SK-N-SH treated with all-trans-retinoic acid at 6 μM for 48 hours (cell line): Measurements from ENCODE around the gene TARS2.

Source experiments
- OSR1 ChIP-seq: fragments of 250-450 bp; sonication (Bioruptor Pico); IDR thresholded peaks from 2 replicates; pipeline ENCODE4 v1.8.0; 2022; ENCODE audit warnings: moderate library complexity, mild to moderate bottlenecking, inconsistent platforms
- ZNF565 ChIP-seq: fragments of 450-650 bp; formaldehyde crosslinking; conservative IDR thresholded peaks from 2 replicates; pipeline ENCODE4 v1.5.0; 2020; ENCODE audit warnings: low read depth, mild to moderate bottlenecking, moderate library complexity

DNA sequence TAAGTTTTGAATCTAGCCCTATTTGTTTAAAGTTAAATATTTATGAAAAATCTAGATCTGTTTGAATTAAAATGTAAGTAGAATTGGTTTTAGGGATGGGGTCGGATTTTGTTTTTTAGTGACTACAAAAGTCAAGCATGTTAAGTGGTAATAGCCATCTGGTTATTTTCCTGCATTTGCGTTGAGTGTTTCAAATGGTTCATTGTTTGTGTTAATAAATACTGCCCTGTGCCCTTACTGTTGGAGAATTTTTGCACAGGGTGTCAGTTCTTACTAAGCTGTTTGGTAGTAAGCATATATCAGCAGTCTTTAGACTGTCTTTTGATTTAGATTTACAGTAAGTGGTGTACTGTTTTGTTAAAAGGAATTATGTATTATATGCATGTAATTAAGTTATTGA lies 46.1 kb upstream of the TARS2 start:
- TF ChIP-seq ZNF565 (no peak), OSR1 (CRISPR knock-in tag) (no peak)
